Neuronal stem cell (in vitro differentiated cells): Measurements from ENCODE around the gene SIN3A.

Experiments
- DNase-seq: peaks from one replicate; pipeline ENCODE4 v3.0.0-alpha.2; 2013; ENCODE audit warnings: low spot score
- H2AFZ ChIP-seq: one replicate; pipeline ENCODE4 v1.6.1; 2013; ENCODE audit warnings: mild to moderate bottlenecking, low read length, inconsistent platforms
- H2AK5ac ChIP-seq: 2 replicates; pipeline ENCODE4 v1.6.1; 2013; ENCODE audit warnings: low read depth, mild to moderate bottlenecking, inconsistent platforms, low read length, moderate library complexity, mixed read lengths
- H2BK120ac ChIP-seq: 2 replicates; pipeline ENCODE4 v1.6.1; 2013; ENCODE audit warnings: low read depth, mild to moderate bottlenecking, inconsistent platforms, low read length, moderate library complexity, mixed read lengths
- H2BK12ac ChIP-seq: one replicate; pipeline ENCODE4 v1.6.1; 2013; ENCODE audit warnings: low read length, inconsistent platforms
- H2BK15ac ChIP-seq: 2 replicates; pipeline ENCODE4 v1.6.1; 2013; ENCODE audit warnings: mild to moderate bottlenecking, low read length, inconsistent platforms, mixed read lengths
- H2BK5ac ChIP-seq: one replicate; pipeline ENCODE4 v1.6.1; 2013; ENCODE audit warnings: inconsistent platforms, mild to moderate bottlenecking, low read length, moderate library complexity
- H3K14ac ChIP-seq: one replicate; pipeline ENCODE4 v1.6.1; 2013; ENCODE audit warnings: low read length, inconsistent platforms
- H3K18ac ChIP-seq: 2 replicates; pipeline ENCODE4 v1.6.1; 2013; ENCODE audit warnings: low read length, inconsistent platforms
- H3K23ac ChIP-seq: 2 replicates; pipeline ENCODE4 v1.6.1; 2013; ENCODE audit warnings: low read depth, mild to moderate bottlenecking, mixed read lengths, low read length, inconsistent platforms; ENCODE audit not compliant: poor library complexity
- H3K27ac ChIP-seq: replicated peaks from 3 replicates; pipeline ENCODE4 v1.5.1; 2013; ENCODE audit warnings: low read length, inconsistent platforms
- H3K27me3 ChIP-seq, 3 experiments: 2 replicates each; pipeline ENCODE4 v1.6.1; 2013; ENCODE audit warnings: low read length in 3 of 3, mild to moderate bottlenecking in 2 of 3, inconsistent platforms in 1 of 3, low read depth in 1 of 3, mixed read lengths in 1 of 3, moderate library complexity in 1 of 3; ENCODE audit not compliant: control insufficient read depth in 3 of 3, insufficient read depth in 3 of 3
- H3K36me3 ChIP-seq, 2 donors: replicated peaks in 1 of 2; 2 replicates each; pipeline ENCODE4 v1.6.1; 2013; ENCODE audit warnings: low read length in 2 of 2; ENCODE audit not compliant: control insufficient read depth in 2 of 2, insufficient read depth in 2 of 2
- H3K4ac ChIP-seq: 2 replicates; pipeline ENCODE4 v1.6.1; 2013; ENCODE audit warnings: inconsistent platforms, mild to moderate bottlenecking, low read length, moderate library complexity
- H3K4me1 ChIP-seq, 2 donors: 1 replicate in 1 of 2; 2 replicates in 1 of 2; pipeline ENCODE4 v1.6.1; 2013; ENCODE audit warnings: low read length in 2 of 2, low read depth in 1 of 2; ENCODE audit not compliant: control insufficient read depth in 2 of 2, insufficient read depth in 1 of 2
- H3K4me2 ChIP-seq: one replicate; pipeline ENCODE4 v1.6.1; 2013; ENCODE audit warnings: mild to moderate bottlenecking, low read length, inconsistent platforms; ENCODE audit not compliant: insufficient read depth, poor library complexity, severe bottlenecking
- H3K4me3 ChIP-seq, 2 donors: 2 replicates each; pipeline ENCODE4 v1.5.1; 2013; ENCODE audit warnings: low read length in 2 of 2, mild to moderate bottlenecking in 2 of 2, inconsistent platforms in 1 of 2, moderate library complexity in 1 of 2
- H3K79me1 ChIP-seq: one replicate; pipeline ENCODE4 v1.6.1; 2013; ENCODE audit warnings: low read depth, mild to moderate bottlenecking, inconsistent platforms, low read length, moderate library complexity
- H3K9ac ChIP-seq: one replicate; pipeline ENCODE4 v1.6.1; 2013; ENCODE audit warnings: mild to moderate bottlenecking, low read depth, low read length, inconsistent platforms; ENCODE audit not compliant: poor library complexity
- H3K9me3 ChIP-seq, 2 donors: replicated peaks in 1 of 2; 2 replicates each; pipeline versions ENCODE3 to v1.6.1; 2013; ENCODE audit warnings: low read length in 2 of 2, mild to moderate bottlenecking in 2 of 2, inconsistent platforms in 1 of 2, low read depth in 1 of 2, mixed read lengths in 1 of 2, moderate library complexity in 1 of 2; ENCODE audit not compliant: control insufficient read depth in 2 of 2, insufficient read depth in 1 of 2
- H4K8ac ChIP-seq: one replicate; pipeline ENCODE4 v1.6.1; 2013; ENCODE audit warnings: low read depth, mild to moderate bottlenecking, inconsistent platforms, low read length, moderate library complexity
- H4K91ac ChIP-seq: one replicate; pipeline ENCODE4 v1.6.1; 2013; ENCODE audit warnings: low read length, low read depth, mild to moderate bottlenecking, inconsistent platforms; ENCODE audit not compliant: poor library complexity
- WGBS, 2 donors: extraction: QIAGEN DNeasy Blood & Tissue Kit; methylation state at CpG; one replicate each; pipeline ENCODE4 v1.1.7; 2013; ENCODE audit warnings: missing lambda C conversion rate in 2 of 2, mixed read lengths in 1 of 2; ENCODE audit not compliant: insufficient read length in 2 of 2, insufficient replicate concordance in 1 of 2; ENCODE audit errors: extremely low coverage in 2 of 2; 5-methylcytosine and 5-hydroxymethylcytosine counted together

SIN3A gene

GRCh38 chr15:75366163-75366562, 85.3 kb downstream of the SIN3A start:
- Histone ChIP-seq H2BK5ac (no peak overlapping the region), H3K4me1 (peaks cover 7 to 8% of the 10 kb centered on the region in 2 donors), H2BK12ac (no peak overlapping the region), H2AK5ac (no peak overlapping the region), H3K18ac (no peak overlapping the region), H3K9ac (no peak overlapping the region), H2BK120ac (no peak overlapping the region), H3K9me3 (no peaks in the 10 kb centered on the region), H3K14ac (no peak overlapping the region), H4K8ac (no peak overlapping the region), H3K4me3 (no peak overlapping the region), H3K4ac (no peak overlapping the region), H3K27me3 (no peaks in the 10 kb centered on the region), H2BK15ac (no peak overlapping the region), H2AFZ (no peak overlapping the region), H4K91ac (no peak overlapping the region), H3K36me3 (peaks cover 15 to 82% of the 10 kb centered on the region in 2 donors), H3K27ac (no peak overlapping the region), H3K79me1 (no peaks in the 10 kb centered on the region), H3K23ac (no peak overlapping the region), H3K4me2 (no peak overlapping the region)
- DNase-seq, result no peak
- no CpG with 5 or more reads among the region's 3 CpGs for WGBS, 2 donors

GRCh38 chr15:75364881-75365280, 86.6 kb downstream of the SIN3A start:
- no peak overlapping the region for H3K27ac ChIP-seq
- H3K4me3 ChIP-seq, result no peak overlapping the region
- H3K18ac ChIP-seq, result no peak overlapping the region
- H3K9me3 ChIP-seq, result peaks cover 0 to 2% of the 10 kb centered on the region in 2 donors
- no peak overlapping the region for H3K4ac ChIP-seq
- H3K27me3 ChIP-seq, result no peaks in the 10 kb centered on the region
- no peak for DNase-seq
- no peak overlapping the region for H2AFZ ChIP-seq
- H2AK5ac ChIP-seq, result no peak overlapping the region
- H3K36me3 ChIP-seq, result peaks cover 16 to 82% of the 10 kb centered on the region in 2 donors
- no peak overlapping the region for H3K9ac ChIP-seq
- H3K4me2 ChIP-seq, result no peak overlapping the region
- H4K8ac ChIP-seq, result no peak overlapping the region
- no peak overlapping the region for H3K23ac ChIP-seq
- no peaks in the 10 kb centered on the region for H3K79me1 ChIP-seq
- WGBS, 2 donors, result no CpG with 5 or more reads among the region's 6 CpGs
- no peak overlapping the region for H2BK15ac ChIP-seq
- H4K91ac ChIP-seq, result no peak overlapping the region
- peaks cover 7 to 8% of the 10 kb centered on the region in 2 donors for H3K4me1 ChIP-seq
- no peak overlapping the region for H2BK12ac ChIP-seq
- no peak overlapping the region for H3K14ac ChIP-seq
- no peak overlapping the region for H2BK5ac ChIP-seq
- no peak overlapping the region for H2BK120ac ChIP-seq

GRCh38 chr15:75363786-75364185, 87.7 kb downstream of the SIN3A start:
- peaks cover 0 to 2% of the 10 kb centered on the region in 2 donors for H3K9me3 ChIP-seq
- no peak overlapping the region for H3K14ac ChIP-seq
- no CpG with 5 or more reads among the region's 9 CpGs for WGBS, 2 donors
- no peak overlapping the region for H3K4me3 ChIP-seq
- H3K4me1 ChIP-seq, result peaks cover 0 to 5% of the 10 kb centered on the region in 2 donors
- no peak overlapping the region for H2AK5ac ChIP-seq
- H2BK15ac ChIP-seq, result no peak overlapping the region
- H3K36me3 ChIP-seq, result peaks cover 26 to 85% of the 10 kb centered on the region in 2 donors
- H4K8ac ChIP-seq, result no peak overlapping the region
- H3K27me3 ChIP-seq, result no peaks in the 10 kb centered on the region
- H3K18ac ChIP-seq, result no peak overlapping the region
- H3K9ac ChIP-seq, result no peak overlapping the region
- no peak overlapping the region for H3K4me2 ChIP-seq
- no peak overlapping the region for H4K91ac ChIP-seq
- no peak for DNase-seq
- no peak overlapping the region for H2BK12ac ChIP-seq
- H3K79me1 ChIP-seq, result no peaks in the 10 kb centered on the region
- H3K27ac ChIP-seq, result no peak overlapping the region
- H3K23ac ChIP-seq, result no peak overlapping the region
- no peak overlapping the region for H2BK5ac ChIP-seq
- no peak overlapping the region for H3K4ac ChIP-seq
- no peak overlapping the region for H2AFZ ChIP-seq
- H2BK120ac ChIP-seq, result no peak overlapping the region

GRCh38 chr15:75362642-75363249, 88.7 kb downstream of the SIN3A start:
- Histone ChIP-seq H3K4me1 (peaks cover 0 to 4% of the 10 kb centered on the region in 2 donors), H2BK15ac (no peak overlapping the region), H3K4me3 (no peak overlapping the region), H3K36me3 (peaks cover 34 to 96% of the 10 kb centered on the region in 2 donors), H3K4ac (no peak overlapping the region), H3K27ac (no peak overlapping the region), H3K79me1 (no peaks in the 10 kb centered on the region), H4K8ac (no peak overlapping the region), H3K18ac (no peak overlapping the region), H3K27me3 (no peaks in the 10 kb centered on the region), H3K4me2 (no peak overlapping the region), H2AK5ac (no peak overlapping the region), H4K91ac (no peak overlapping the region), H2BK120ac (no peak overlapping the region), H2AFZ (no peak overlapping the region), H3K9me3 (peaks cover 0 to 2% of the 10 kb centered on the region in 2 donors), H2BK5ac (no peak overlapping the region), H3K14ac (no peak overlapping the region), H3K23ac (no peak overlapping the region), H3K9ac (no peak overlapping the region), H2BK12ac (no peak overlapping the region)
- DNase-seq, result no peak
- no CpG with 5 or more reads among the region's 7 CpGs for WGBS, 2 donors
